Stimulated activated CD4-positive, alpha-beta T cell treated with anti-CD3 and anti-CD28 coated beads, TNF-alpha, amount 100 ng/mL, for 1 hour (primary cell): ENCODE data around the gene SLC25A13.
"Not testable (repeated sequence)": the region's sequence is repeated elsewhere in the genome, so short reads cannot be mapped to it uniquely, and the experiment has no call there.

Experiments
- DNase-seq, 3 donors: peaks; one replicate each; pipeline ENCODE4 v3.0.0-alpha.2; 2020; ENCODE audit warnings: low read depth in 3 of 3, low spot score in 1 of 3

The SLC25A13 gene

DNA sequence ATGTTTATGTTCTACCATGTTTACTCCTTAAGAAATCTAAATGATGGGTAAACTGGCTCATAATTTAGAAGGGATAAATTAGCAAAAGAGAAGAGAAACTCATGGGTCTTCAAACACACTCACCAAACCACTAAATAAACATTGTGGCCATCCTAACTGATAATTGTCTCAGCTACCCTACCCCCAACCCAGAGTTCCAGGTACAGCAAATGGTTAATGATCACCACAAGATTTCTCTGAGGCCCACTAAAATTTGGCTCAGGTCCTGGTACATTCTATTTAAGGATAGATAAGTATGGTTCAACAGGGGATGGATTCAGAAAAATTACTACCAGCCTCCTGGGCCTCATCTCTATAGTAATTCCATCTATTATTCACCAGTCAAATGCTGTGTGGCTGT, 21.4 kb downstream of the SLC25A13 start:
- no peak for DNase-seq

GRCh38 chr7:96299496-96299895, 22.4 kb downstream of the SLC25A13 start:
- no peak for DNase-seq

DNA sequence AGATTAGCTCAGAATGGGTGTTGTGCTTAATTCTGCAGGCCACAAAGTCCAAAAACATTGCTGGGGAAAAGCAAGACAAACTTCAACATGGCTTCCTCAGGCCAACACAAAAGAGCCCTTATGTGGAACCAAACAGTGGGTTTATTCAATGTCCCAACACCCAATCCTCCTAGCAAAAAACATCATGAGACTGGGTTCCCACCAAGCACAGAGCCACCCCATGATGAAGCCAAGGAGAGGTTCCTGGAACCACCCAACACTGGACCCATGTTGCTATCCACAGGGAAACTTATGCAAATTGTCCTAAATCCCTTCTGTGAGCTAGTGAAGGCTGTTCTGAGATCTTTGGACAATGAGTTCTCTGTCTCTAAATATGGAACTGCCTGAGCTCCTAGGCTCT, 24.0 kb downstream of the SLC25A13 start:
- DNase-seq = no peak

GRCh38 chr7:96297446-96297845, 24.5 kb downstream of the SLC25A13 start:
- DNase-seq = not testable (repeated sequence)

- not testable (repeated sequence) for DNase-seq
Measured at GRCh38 chr7:96293911-96294310, 28.0 kb downstream of the SLC25A13 start.

DNA sequence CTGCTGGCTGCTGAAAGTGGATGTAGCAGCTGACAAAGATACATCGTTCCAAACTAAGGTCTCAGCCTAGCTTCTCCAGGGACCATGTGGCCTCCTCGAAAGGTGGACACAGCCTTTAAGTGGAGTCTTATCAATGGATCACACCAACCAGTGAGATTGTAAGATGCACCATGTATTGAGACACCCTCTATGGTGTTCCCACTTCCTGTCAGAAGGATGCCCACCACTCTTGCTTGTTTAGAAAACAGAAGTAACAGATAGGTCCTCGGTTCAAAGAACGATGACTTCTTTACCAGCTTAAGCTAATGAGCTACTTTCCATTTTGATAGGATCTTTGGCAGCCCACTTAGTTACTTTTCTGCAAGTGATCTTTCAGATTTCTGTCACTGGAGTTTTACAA, 34.3 kb downstream of the SLC25A13 start:
- DNase-seq = no peak

- DNase-seq = no peak
Measured at GRCh38 chr7:96287132-96287531, 34.8 kb downstream of the SLC25A13 start.

DNA sequence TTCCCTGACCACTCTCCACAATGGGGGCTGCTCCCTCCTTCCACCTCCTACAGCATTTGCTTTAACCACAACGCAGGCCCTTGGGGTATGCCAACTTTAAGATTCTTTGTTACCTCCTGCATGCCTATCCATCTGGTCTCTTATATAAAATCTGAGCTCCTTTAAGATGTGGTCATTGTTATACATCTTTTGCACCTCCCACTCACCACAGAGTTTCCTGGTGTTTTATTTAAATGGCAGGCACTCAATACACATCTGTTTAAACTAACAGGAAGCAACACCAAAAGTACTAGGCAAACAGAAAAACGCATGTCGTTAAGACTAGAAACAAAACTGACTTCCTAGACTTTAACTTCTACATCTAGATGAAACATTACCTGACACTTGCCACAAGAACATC, 36.3 kb downstream of the SLC25A13 start:
- DNase-seq = no peak

- DNase-seq = no peak
Measured at GRCh38 chr7:96284835-96285234, 37.1 kb downstream of the SLC25A13 start.

DNA sequence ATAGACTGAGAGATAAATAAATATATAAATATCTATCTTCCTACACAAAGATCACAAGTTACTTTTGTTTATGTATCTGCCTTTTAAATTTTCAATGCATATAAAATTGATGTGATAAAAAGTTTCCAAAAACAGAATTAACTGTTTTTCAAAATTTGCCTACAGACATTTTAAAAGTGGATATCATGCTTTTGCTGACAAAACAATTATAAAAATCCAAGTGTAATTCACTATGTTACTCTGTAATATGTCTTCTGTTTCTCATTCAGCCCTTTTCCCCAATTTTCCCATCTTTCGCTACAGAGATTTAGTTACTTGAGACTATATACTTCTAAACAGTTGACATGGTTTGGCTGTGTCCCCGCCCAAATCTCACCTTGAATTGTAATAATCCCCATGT, 37.7 kb downstream of the SLC25A13 start:
- DNase-seq = no peak

- DNase-seq = no peak
Measured at GRCh38 chr7:96282835-96283234, 39.1 kb downstream of the SLC25A13 start.

GRCh38 chr7:96277921-96278320, 44.0 kb downstream of the SLC25A13 start:
- no peak for DNase-seq

DNA sequence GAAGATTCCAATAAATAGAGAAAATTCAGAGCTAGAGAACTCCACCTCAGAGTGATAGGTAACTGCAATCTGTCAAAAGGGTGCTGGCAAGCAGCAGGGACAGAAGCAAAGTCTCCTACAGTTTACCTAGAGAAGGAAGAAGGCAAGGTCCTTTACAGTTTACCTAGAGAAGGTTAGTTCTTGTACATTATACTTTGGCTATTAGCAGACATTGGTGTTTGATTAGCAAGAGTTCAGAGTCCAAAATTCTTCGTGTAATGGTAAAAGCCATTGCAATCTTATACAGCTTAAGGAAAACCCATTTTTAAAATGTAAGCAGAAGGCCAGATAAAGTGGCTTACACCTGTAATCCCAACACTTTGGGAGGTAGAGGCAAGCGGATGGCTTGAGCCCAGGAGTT, 45.9 kb downstream of the SLC25A13 start:
- no peak for DNase-seq

- DNase-seq = no peak
Measured at GRCh38 chr7:96273716-96274115, 48.2 kb downstream of the SLC25A13 start.

DNA sequence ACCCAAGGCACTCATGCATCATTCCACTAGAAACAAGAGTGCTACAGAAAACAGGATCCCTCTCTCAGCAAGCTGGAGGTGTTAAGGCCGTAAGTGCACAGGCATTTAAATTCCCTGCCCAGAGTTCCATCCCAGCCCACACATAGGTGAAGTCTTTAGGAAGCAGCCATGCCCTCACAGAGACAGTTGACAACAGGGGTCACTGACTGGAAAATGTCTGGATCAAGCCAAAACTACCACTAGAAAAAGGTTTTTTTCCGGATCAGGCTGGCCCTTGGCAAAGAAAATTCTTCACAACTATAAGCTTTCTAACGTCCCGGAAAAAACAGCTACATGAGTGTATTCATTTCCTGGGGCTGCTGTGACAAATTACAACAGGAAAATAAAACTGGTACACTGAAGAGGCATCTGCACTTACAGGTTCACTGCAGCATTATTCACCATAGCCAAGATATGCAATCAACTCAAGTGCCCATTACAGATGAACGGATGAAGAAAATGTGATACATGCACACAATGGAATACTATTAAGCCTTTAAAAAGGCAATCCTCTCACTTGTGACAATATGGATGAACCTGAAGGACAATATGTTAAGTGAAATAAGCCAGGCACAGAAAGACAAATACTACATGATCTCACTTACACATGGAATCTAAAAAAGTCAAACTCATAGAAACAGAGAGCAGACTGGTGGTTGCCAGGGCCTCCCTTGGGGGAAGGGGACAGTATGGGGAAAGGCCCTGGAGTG, 52.5 kb downstream of the SLC25A13 start:
- no peak for DNase-seq

- DNase-seq = no peak
Measured at GRCh38 chr7:96266580-96266979, 55.3 kb downstream of the SLC25A13 start.

- DNase-seq = no peak
Measured at GRCh38 chr7:96266015-96266414, 55.9 kb downstream of the SLC25A13 start.

DNA sequence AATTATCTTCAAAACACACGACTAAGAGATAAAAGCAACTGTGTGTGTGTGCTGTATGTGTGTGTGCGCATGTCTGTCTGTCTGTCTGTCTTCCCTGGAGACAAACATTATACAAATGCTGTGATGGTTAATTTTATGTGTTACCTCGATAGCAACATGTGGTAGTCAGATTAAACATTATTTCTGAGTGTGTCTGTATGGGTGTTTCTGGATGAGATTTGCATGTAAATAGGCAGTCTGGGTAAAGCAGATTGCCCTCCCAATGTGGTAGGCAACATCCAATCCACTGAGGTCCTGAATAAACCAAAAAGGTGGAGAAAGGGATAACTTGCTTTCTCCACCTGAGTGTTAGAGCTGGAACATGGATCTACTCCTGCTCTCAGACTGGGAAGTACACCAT, 67.9 kb downstream of the SLC25A13 start:
- DNase-seq = no peak

GRCh38 chr7:96253441-96253840, 68.5 kb downstream of the SLC25A13 start:
- no peak for DNase-seq

- no peak for DNase-seq
Measured at GRCh38 chr7:96250776-96251361, 71.0 kb downstream of the SLC25A13 start.

- no peak for DNase-seq
Measured at GRCh38 chr7:96248405-96248804, 73.5 kb downstream of the SLC25A13 start.

DNA sequence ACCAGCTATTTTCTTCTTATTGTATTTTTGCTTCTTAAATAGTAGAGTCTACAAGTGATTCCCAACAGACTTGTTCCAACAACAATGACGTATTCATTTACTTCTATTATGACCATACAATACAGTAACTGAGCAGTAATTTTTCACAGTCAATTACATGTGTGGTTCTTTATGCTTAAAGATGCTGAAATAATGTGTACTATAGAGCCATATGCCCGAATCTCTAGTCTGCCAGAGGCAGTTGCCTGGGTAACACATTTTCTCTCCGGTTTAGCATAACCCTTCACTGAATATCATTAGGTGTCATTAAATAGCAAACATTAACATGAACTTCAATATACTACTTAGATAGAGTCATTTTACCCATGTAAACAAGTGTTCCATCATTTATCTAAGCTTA, 75.0 kb downstream of the SLC25A13 start:
- DNase-seq = no peak

DNA sequence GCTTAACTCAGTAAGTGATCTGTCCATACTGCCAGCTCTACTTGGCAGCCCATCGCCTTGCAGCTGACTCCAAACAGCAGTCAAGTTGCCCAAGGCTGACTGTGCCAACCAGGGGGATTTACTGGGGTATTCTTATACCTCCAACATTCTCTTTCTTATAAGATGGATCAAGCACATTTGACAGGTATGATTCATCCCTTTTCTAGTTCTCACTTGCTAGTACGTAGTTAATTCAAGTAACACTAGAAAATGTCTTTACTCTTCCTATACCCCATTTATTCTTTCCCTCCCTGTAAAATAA, 77.0 kb downstream of the SLC25A13 start:
- no peak for DNase-seq
